HG03280 (cell line): ENCODE data around the gene GAS2L2.

Experiments used
- ATAC-seq: cut with Tn5 transposase; IDR thresholded peaks from one replicate; pipeline ENCODE4 v1.9.1; 2021; ENCODE audit warnings: mild to moderate bottlenecking, moderate library complexity; ENCODE audit not compliant: unreplicated experiment

Gene GAS2L2

GRCh38 chr17:35752945-35753764 is at the start of gene GAS2L2:
GAS2L2 (minus strand) TSS chr17:35753239; CDS start chr17:35752850, 389 bp downstream.
- ATAC-seq, result no peak

DNA sequence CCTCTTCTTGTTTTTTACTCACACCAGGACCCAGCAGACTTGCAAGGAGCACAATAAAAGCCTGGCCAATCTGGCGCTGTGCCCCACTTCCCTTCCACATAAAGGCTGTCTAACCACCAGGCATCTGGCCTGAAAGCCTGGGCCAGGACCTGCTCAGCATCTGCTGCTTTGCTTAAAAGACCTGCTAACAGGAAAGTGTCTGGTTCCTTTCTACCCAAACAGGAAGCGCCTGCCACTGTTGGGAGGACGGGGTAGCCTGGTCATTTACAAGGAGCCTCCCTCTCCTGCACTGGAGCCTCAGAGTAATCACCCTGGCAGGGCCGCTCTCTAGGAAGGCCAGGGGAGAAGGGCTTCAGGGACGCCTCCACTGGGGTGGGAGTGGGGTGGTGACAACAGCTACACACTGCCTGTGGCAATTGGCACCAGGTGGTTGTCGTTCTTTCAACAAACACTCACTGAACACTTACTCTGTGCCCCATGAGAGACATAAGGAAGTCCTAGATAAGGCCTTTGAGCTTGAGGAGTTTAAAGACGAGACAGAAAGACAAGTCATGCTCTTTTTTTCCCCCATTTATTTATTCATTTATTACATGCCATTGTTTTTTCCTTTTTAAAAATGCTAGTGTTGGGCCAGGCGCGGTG is 48.7 kb upstream of the GAS2L2 start:
- ATAC-seq, result no peak

DNA sequence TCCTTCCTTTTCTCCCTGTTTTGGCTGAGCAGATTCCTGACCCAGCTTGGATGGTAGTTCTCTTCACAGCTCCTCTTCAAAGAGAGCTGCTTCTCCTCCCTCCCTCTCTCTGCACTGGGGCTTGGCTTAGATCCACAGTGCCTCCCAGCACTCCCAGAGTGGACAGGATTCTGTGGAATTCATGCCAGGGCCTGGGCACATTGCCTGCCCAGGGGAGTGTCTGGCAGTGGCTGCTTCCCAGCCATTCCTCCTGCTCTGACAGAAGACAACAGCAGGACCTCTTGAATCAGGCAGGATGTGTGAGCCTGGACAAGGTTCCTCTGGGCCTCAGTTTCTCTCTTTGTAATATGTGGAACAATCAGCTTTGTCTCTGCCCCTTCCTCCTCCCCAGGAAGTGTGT is 46.9 kb upstream of the GAS2L2 start:
- ATAC-seq, result no peak

GRCh38 chr17:35797918-35798317 is 44.9 kb upstream of the GAS2L2 start:
- no peak for ATAC-seq

GRCh38 chr17:35797370-35797769 is 44.3 kb upstream of the GAS2L2 start:
- no peak for ATAC-seq

- ATAC-seq, result no peak
These were observed 43.9 kb upstream of the GAS2L2 start for GRCh38 chr17:35796942-35797341.

GRCh38 chr17:35795871-35796265 is 42.8 kb upstream of the GAS2L2 start:
- no peak for ATAC-seq

- ATAC-seq, result no peak
These were observed 42.2 kb upstream of the GAS2L2 start, which contains the start of gene MMP28 for GRCh38 chr17:35795007-35795870. MMP28 (minus strand) TSS chr17:35795641; CDS start chr17:35795377, 264 bp downstream.

DNA sequence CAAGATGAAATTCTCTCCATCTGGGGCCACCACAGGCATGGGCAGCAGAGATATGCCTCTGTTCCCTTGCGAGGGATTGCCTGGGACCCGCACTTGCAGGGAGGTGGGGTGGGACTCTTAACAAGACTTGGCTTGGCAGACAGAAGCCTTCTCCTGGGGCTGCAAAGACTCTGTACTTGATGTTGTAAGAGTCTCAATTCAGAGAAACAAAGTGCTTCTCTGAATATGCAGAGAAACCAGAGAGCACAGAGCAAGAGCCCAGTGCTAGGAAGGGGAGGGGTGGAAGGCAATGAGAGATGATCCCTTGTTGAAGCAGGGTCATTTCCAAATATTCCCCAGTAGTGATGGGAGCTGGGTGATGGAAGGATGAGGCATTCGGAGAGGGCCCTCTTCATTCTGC is 40.2 kb upstream of the GAS2L2 start:
- ATAC-seq, result no peak

DNA sequence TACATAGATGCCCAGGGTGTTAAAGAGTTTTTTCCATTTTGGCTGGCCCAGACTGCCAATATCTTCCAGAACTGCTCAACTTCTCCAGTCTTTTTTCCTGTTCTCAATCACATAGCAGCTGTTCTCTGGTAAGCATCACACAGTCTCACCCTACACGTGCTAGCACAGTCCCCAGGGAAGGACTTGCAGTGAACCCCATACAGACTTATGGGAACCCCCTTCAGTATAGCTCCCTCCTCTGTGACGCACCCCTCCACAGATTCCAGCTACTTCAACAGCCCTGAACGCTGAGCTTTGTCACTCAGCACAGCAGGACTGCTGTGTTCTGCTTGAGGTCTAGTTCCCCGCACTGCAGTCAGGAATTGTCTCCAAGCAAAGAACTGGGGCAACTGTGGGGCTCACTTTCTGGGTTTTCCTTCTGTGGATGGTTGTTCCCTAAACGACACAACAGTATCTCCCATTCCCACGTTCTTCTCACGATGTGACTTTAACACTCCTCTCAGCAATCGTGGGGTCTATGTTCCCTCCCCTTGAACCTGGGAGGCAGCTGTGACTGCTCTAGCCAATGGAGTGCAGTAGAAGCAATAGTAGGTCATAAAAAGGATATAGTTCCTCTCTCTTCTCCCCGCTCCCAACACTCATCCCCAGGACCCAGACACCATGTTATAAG is 38.8 kb upstream of the GAS2L2 start:
- ATAC-seq, result no peak

GRCh38 chr17:35790841-35791240 is 37.8 kb upstream of the GAS2L2 start:
- ATAC-seq, result no peak

DNA sequence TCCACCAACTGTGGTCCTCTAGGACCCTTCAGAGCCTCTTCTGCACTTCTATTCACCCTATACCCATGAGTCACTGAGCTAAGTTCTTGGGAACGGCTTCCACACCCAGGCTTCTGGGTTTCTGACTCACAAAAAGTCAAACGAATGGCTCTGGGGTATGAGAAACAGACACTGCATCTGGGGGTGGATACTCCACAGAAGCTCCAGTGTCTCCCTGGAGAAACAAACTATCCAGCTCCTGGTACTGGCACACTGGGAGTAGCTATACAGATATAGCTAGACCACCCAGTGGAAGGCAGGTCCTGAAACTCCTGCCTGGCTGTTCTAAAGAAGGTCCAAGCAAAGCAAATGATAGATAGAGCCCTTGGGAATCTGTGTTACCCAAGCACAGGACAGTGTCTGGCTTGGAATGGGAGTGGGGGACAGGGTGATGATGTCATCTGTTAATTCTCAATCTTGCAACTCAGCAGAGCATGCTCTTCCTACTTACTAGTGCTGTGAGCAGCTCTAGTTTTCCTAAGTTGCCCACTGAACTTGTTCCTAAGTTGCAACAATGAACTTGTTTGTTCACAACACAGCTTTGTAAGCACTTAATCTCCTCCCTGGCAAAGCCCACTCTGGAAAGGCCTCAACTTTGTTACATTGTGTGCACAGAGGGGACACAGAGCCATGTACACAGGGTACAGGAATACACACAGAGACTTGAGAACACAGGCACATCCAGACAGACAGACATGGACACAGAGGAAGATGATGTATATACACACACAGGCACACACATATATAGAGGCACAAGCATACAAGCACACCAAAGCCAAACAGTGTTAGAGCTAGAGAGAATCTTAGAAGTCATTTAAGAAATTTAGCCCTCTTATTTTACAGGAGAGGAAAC is 35.7 kb upstream of the GAS2L2 start:
- ATAC-seq, result no peak

- no peak for ATAC-seq
These were observed 33.9 kb upstream of the GAS2L2 start for GRCh38 chr17:35786941-35787432.

DNA sequence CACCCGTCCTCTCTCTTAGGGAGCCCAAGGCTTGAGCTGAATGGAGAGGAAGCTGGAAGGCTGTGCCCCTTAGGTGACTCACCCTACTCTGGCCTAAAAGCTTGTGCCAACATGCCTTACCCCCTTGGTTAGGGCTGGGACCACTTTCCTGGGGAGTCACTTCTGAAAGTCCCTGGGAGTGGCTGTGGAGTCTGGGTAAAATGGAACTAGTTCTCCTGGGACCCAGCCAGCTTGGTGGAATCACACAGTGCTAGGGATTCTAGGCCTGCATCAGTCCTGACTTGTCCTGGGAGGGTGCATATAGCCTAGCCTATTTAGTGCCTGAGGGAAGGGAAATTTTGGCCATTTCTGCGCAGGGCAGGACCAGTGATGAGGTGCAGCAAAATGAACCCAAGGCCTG is 31.9 kb upstream of the GAS2L2 start:
- ATAC-seq, result no peak

DNA sequence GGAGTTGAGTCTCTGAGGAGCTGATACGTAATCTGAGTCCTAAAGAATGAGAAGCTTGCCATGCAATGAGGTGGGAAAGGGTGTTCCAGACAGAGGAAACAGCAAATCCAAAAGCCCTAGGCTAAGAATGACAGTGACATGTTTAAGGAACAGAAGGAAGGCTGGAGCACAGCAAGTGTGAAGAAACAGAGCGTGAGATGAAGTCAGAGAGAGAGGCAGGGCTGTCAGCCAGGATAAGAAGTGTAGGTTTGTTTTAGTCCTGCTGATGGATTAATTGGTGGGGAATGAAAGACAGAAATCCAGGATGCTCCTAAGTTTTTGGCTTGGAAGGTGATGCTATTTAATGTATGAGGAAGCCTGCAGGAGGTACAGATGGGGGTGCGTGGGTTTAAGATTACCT is 27.9 kb upstream of the GAS2L2 start:
- ATAC-seq, result no peak

GRCh38 chr17:35778641-35779196 is 25.7 kb upstream of the GAS2L2 start:
- ATAC-seq, result no peak

- ATAC-seq, result no peak
These were observed 22.5 kb upstream of the GAS2L2 start for GRCh38 chr17:35775583-35775982.

DNA sequence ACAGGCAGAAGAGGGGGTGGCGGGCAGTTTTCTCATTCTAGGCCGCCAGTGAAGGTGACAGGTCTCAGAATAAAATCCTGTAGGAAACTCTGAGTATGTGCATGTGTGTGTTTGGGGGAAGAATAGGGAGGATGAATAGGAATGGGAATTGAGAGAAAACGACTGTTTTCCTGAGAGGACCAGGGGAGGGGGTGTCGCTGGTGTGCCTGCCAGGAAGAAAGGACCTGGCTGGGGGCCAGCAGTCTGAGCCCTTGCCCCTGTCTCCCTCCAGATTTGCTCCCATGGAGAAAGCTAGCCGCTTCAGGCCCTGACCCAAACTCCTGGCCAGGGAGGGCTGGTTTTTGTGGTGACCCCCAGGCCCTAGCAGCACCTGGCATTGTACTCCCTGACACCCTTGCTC is 22.0 kb upstream of the GAS2L2 start:
- ATAC-seq, result no peak

- ATAC-seq, result no peak
These were observed 21.5 kb upstream of the GAS2L2 start for GRCh38 chr17:35774499-35774898.
